ENCODE data around the gene CYBB.
"Not testable (repeated sequence)": the region's sequence is repeated elsewhere in the genome, so short reads cannot be mapped to it uniquely, and the experiment has no call there.

CYBB gene

DNA sequence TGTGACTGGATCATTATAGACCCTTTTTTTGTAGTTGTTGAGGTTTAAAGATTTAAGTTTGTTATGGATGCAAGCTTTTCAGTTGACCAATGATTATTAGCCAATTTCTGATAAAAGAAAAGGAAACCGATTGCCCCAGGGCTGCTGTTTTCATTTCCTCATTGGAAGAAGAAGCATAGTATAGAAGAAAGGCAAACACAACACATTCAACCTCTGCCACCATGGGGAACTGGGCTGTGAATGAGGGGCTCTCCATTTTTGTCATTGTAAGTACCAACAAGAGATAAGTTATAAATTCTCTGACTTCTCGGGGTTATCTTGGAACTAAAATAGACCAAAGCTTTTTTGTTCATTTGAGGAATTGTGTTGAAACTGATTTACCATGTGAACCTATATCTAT is at the start of gene CYBB:
TSS of gene CYBB (plus strand) at position 203 of the 400 bp plus-strand sequence. CDS start at position 222, 19 bp downstream.
- DNase-seq: no peak

DNA sequence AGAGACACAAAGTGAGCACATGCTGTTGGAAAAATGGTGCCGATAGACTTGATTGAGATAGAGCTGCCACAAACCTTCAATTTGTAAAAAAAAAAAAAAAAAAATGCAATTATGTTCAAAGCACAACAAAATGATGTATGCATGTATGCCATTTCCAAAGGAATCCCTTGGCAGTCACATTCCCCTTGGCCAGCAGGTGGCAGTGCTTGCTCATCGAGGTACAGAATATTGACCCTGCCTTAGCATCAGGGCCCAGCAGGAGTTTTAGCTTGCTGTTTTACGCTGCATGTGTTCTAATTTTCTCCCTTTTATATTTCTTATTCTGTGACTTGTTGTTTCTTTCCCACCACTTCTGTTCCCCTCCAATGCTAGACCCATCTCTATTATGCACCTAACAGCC is 34.5 kb upstream of the CYBB start:
- peak; percentile 81 for DNase-seq

DNA sequence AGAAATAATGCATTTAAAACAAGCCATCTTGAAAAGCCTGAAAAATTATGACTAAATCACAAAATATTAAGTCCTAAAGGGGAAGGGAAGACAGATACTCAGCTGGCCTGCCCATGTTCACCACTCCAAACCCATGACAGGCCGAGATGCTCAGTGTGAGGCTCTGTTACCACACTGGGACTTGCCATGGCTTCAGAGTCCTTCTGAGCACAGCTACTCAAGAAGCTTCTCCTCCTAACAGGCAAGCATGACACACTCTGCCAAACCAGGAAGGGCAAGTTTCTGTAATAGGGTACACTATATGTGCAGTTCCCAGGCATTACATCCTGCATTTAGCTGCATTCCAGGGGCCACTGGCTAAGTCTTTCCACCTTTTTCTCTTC is 34.0 kb upstream of the CYBB start:
- no peak for DNase-seq

DNA sequence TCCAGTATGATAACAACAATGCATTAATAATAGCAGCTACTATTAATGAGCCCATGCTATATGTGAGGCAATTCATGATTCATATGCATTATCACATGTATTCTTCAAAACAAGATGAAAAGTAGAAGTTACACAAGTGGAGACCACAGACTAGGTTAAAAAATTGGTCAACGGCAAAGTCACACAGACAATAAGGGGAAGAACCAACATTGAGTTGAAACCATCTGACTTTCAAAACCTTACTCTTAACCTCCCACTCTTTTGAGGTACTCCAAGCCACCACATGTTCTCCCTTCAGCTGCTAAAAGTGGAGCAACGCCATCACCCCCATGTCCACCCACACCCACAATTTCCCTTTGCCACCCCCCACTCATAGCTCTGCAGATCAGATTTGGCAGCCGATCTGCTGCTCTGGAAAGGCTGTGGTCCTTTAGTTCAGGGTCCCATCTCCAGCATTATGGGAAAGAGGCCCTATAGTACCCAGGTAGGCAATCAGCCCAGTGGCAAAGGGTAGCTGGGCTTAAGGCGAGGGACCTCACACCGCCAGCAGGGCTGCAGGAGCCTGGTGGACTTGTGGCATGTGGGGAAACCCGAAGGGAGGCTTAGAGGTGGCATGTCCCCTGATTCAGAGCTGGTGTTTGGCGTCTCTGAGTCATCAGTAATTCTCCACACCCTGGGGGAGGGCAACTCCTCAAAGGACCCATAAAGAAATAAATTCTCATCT is 33.5 kb upstream of the CYBB start:
- DNase-seq: no peak

DNA sequence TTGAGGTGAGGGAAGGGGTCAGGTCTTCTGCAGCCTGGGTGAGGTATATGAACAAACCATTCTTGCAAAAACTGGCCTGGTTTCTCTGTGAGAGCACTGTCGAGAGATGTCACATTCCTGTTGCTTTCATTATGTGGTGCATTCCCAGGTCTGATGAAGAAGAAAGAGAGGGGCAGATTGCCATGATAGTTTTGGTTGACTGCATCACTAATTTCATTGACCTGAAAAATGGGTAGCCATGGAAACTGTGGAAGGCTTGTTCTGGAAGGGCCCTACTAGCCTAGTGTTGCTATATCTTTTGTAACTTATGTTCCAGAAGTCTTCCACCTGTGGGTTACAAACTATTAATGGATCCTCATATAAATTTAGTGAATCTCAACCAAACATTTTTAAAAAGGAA is 32.9 kb upstream of the CYBB start:
- DNase-seq: no peak

DNA sequence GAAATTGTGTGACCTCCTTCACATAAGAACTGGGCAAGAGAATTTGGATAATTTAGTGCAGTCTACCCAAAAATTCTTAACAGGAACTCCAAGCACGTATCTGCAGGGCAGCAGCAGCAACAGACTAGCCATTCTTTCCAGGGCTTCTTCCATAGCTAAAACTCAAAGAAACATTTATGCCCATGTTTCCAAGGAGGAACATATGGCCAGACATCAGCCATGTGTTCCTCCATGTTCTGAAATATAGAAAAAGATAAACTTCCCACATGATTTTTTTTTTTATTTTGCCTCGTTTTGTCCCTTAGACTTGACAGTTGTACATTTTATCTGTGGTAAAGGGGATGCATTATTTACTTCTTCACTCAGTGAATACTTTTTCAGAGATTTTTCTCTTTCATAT is 27.6 kb upstream of the CYBB start:
- no peak for DNase-seq

DNA sequence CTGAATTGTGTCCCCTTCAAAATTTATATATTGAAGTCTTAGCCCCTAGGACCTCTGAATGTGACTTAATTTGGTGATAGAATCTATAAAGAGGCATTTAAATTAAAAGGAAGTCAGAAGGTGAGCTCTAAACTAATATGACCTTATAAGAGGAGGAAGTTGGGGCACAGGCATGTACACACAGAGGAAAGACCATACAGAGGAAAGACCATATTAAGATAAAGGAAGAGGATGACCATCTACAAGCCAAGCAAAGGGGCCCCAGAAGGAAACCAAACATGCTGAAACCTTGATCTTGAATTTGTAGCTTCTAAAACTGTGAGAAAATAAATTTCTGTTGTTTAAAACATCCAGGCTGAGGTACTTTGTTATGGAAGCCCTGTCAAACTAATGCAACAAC is 26.9 kb upstream of the CYBB start:
- no peak for DNase-seq

DNA sequence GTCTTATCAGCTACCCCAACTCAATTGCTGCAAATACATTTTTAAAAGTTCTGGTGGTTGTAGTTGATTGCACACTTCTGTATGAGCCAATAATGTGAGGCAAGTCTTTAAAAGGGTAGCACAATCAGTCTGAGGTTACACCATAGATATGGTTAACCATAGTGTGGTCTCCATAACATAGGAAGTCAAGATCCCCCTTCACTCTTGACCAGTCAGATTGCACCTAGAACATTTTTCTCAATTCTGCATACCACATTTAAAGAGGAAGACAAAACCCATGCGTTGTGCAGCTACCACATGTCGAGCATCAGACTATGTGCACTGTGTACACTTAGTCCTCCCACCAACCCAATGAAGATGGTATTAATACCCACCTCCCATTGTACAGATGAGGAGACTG is 26.5 kb upstream of the CYBB start:
- DNase-seq: no peak

DNA sequence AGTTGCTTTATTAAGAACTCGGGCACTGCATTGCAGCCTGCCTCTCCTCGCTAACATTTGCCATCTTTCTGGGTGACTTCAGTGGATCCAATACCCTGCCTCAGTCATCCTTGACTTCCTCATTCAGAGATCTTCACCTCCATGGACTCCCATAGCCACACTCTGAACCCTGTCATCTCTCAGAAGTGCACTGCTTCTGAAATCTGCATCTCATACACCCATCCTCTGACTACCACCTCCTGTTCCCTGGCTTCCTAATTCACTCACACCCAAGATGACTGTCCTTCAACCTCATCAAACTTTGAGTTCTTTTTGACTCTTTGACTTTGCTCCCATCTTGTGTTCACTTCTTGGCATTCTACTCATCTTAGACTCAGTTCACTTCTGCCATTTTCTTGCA is 25.3 kb upstream of the CYBB start:
- no peak for DNase-seq

DNA sequence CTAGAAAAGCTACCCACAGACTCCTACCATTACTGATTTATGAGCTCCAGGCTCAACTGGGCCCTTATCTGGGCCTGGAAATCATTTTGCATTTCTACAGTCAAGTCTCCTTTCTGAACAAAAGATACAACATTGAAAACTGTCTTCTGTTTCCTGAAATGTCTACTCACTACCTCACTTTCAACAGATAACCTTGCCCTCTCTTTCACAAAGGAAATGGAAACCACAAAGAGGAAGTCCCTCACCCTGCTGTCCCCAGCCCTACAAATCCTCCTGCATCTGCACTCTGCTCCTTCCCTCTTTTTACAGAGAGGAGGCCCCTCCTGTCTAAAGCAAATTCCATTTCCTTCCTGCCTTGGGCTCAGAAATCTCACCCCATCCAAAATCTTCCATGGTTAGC is 24.8 kb upstream of the CYBB start:
- DNase-seq: no peak

DNA sequence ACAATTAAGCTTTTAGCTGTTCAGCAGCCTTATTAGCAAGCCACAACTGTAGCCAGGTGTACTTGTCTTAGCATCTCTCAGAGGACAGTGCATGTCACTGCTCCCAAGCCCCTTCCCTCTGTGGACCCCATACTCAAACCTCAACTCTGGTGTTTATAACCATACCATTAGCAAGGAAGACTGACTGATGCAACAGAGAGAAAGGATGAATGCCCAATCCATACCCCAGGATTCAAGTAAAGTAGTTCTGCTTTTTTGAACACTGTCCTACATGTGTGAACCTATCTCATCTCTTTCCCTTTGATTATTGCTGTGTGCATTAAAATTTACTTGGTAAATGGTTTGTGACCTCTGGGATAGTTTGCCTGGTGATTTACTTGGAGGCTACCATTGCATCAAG is 22.8 kb upstream of the CYBB start:
- DNase-seq: no peak

DNA sequence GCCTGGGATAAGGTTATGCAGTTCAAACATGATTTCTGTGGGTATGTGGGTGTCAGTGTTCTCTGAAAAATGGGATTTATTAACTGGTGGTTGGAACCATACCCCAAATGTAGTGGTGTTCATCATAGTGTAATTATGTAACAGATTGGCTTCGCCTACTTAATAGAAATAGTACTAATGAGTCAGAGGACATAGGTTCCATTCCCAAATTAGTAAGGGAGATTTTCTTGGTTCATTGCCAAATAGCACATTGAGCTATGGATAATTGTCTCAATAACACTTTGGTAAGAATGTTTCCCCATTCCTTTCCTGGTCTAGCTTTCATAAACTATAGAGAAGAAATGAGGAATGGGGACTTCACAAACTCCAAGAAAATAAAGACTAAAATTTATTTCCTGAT is 20.5 kb upstream of the CYBB start:
- no peak for DNase-seq

DNA sequence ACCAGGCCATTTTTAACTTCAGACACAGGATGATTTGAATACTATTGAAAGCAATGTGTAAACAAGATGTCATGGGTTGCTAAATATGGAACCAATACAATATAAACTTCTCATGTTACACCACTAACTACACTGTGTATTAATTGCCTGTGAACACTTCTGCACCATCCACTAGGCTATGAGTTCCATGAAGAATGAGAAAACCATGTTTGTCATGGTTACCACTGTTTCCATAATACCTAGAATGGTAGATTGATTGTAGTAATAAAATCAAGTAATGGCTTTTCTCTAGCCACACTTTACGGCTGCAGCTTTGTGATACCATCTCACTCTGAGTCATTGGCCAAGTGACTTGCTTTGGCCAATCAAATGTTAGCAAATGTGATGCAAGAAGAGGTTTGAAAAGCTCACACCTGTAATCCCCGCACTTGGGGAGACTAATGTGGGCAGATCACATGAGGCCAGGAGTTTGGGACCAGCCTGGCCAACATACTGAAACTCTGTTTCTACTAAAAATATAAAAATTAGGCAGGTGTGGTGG is 19.9 kb upstream of the CYBB start:
- peak; percentile 21 for DNase-seq

DNA sequence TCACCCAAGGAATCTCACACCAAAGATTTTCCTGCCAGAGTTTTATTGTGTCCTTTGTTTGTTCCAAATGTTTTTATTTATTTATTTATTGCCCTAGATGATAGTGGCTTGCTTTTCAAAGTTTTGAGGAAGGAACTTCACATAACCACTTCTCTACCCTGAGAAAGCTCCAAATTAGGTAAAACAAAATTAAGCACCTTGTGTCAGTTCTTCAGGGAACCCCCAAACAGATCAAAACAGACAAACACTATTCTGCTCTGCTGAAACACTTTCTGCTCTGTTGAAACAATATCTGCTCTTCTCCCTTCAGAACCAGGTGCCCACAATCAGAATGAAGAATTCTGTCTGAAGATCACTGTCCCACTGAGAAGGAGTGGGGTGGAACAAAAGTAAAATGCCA is 16.5 kb upstream of the CYBB start:
- DNase-seq: no peak

DNA sequence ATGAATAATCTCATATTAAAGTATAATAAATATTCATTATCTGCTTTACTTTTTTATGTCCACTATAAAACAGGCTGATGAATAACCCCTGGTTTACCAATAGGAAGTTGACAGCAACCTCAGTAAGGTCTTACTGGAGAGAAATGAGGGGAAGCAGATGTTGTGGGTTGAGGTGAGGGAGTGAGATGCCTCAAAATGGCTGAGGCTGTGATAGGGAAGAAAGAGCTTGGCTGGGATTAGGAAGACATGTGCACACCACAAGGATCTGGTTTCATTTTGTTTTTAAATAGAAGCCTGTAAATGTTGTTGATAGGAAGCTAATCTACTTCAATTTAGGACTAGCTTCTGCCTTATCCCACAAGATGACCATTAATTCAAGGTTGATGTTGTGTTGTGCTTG is 14.4 kb upstream of the CYBB start:
- DNase-seq: no peak

DNA sequence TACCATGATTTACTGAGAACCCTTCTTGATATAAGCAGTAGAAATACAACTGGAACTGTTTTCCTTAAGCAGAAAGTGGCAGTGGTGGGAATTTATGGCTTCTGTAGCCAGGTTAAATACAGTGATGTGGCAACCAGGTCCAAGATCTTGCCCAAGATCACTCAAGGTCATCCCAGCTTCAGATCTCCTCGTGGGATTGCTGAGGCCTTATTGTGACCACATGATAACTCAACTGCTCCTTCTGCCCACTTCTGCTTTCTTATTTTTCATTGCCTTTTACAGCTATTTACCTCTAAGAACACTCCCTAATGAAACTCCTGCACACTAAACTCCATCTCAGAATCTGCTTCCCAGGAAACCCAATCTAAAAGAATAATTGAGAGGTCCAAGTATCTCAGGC is 12.4 kb upstream of the CYBB start:
- no peak for DNase-seq

DNA sequence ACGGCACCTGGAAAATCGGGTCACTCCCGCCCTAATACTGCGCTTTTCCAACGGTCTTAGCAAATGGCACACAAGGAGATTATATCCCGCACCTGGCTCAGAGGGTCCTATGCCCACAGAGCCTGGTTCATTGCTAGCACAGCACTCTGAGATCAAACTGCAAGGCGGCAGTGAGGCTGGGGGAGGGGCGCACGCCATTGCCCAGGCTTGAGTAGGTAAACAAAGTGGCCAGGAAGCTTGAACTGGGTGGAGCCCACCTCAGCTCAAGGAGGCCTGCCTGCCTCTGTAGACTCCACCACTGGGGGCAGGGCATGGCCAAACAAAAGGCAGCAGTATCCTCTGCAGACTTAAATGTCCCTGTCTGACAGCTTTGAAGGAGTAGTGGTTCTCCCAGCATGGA is 11.0 kb upstream of the CYBB start:
- not testable (repeated sequence) for DNase-seq

DNA sequence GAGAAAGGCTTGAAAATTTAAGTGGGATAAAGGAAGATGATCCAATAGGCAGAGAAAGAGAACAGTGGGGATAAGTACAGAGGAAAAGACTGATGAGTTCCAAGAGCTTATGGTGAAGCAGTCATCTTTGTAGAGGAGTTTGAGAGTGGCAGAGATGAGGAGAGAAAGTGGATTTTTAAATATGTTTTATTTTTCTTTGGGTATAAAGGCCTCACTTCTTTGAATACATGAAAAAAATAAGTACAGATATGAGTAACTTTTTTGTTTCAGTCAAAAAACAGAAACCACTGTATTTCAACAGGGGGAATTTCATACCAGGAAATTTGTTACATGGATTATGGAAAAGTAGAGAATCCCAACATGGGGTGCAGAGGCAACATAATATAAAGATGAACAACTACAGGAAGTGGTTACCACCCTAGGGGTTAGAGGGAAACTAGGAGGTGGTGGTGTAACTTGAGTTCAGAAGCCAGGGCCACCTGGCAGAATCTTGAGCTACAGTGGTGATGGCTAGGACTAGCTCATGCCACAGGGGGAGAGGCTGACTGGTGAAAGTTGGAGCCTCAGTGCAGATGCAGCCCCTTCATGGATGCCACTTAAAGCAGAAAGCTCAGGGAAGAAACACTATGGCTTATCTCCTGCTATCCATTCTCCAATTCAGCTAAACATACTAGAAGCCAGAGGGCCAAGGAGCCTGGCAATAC is 3.4 kb upstream of the CYBB start:
- DNase-seq: no peak

DNA sequence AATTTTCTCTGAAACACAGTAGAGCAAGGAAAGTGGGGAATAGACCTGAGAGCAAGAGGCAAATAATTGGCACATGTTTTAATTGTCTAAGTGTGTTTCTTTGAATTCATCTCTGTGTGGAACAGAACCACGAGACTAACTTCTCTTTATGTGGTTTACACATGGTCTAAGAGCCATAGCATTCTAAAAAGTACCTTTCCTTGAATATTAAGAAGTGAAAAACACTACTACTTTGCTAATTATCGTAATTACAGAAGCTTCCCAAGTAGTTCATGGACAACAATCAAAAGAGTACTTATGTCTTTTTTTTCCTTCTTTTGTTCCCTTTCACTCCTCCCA is 2.9 kb upstream of the CYBB start:
- DNase-seq: no peak

DNA sequence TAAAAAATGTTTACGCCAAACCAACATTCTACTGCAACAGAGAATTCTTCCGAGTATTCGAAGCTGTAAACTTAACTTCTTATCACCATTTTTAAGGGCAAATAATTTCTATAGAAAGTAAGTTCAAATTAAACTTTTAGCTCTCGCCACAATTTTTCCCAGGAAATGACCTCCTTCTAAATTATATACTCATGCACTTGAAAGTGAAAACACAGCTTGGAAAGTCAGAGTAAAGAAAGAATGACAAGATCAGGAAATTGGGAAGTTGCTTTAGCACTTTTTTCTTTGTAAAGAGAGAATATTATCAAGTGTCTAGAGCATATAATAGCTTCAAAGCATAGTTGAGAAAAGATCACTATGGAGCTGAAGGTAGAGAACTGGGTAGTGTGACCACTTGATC is 1.2 kb downstream of the CYBB start:
- no peak for DNase-seq

DNA sequence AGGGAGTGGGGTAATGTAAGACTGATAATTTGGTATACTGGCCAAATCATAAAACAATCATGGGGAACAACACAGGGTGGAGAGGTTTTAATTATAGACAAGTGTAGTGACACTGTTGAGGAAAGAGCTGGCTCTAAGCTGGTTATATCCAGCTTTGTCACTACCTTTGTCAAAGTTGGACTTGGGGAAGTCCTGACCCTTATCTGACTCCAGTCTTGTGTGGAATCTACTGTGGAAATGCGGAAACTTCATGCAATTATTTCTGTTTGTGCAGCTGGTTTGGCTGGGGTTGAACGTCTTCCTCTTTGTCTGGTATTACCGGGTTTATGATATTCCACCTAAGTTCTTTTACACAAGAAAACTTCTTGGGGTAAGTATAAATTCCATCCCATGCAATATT is 2.0 kb downstream of the CYBB start:
- no peak for DNase-seq

DNA sequence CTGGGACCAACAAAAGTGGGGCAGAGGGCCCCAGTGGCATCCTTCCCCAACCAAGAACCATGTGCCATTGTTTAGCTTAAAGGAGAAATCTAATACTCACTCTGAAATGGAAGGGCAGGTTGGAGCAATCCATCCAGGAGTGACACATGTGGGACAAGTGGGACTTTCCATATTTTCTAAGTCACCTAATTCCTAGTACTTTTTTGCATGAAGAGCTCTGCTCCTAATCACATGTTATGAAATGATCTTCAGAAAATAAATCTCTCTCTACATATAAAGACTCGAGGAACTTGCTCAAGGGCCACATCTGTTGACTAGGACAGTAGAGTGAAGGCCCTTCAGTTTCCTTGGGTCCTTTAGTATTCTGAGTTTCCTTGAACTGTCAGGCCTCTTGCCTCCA is 2.5 kb downstream of the CYBB start:
- no peak for DNase-seq

DNA sequence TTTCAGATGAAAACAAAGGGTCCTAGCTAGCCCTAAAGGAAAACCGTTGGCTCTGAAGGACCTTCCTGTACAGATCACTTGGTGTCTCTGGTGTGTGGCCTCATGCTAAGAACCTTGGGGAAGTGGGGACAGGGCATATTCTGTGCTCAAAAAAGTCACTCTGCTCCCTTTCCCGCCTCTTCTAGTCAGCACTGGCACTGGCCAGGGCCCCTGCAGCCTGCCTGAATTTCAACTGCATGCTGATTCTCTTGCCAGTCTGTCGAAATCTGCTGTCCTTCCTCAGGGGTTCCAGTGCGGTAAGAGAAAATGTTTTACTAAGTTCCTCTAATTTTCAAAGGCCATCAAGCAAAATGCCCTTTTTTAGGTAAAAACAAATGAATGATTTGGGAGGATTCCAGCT is 3.4 kb downstream of the CYBB start:
- no peak for DNase-seq

DNA sequence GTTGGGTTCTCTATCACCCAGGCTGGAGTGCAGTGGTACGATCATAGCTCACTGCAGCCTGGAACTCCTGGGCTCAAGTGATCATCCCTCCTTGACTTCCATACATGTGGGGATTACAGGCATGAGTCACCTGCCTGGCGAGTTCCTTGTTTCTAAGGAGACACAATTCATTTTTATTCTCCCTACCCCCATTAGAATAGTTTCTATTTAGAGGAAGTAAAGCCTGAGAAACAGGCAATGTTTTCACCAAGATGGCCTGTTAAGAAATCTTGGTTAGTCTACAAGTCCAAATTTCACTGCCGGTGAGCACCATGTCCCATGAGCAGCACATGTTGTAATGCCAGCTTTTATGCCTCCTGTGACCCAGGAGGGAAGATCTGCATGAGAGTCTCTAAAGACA is 5.7 kb downstream of the CYBB start:
- peak; percentile 37 for DNase-seq
